ENCODE data around the gene CENPO.

CENPO gene

DNA sequence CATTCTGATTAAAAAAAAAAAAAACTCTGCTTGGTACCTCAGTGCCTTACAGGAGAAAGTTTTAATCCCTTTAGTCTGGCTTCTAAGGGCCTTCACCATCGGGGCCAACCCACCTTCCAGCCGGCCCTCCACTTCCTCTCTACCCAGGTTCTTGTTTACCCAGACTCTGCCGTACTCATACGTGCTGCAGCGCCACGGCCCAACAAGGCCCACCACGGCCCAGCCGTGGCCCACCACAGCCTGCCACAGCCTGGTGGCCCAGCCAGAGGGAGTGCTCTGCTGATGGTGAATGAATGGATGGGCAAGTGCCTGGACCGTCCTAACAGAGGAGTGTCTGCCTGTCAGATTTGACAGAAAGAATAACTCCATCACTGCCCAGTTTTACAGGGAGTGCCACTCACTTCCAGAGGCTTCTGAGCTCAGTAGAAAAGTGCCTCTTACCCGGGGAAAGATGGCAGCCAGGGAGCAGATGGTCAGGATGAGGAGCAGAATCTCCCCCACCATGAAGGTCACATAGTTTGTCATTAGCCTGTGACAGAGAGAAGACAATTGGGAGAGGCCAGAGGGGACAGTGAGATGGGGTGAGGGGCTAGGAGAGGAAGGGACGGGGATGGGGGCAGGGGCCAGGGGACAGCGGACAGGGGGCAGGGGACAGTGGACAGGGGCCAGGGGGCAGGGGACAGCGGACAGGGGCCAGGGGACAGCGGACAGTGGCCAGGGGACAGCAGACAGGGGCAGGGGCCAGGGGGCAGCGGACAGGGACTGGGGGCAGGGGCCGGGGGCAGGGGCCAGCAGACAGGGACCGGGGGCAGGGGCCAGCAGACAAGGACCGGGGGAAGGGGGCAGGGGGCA, 38.2 kb downstream of the CENPO start:
- Histone ChIP-seq H3K4me2 (ENCODE audit: low read length) (no peak overlapping the region), H3K4me1 (peaks cover 15% of the 10 kb centered on the region), H3K9me3 (ENCODE audit: control insufficient read depth, low read length) (no peaks in the 10 kb centered on the region), H3K9ac (no peak overlapping the region), H3K4me3 (ENCODE audit: low read depth, low read length) (no peak overlapping the region), H3K36me3 (ENCODE audit: control insufficient read depth, insufficient read depth, low read length) (no peaks in the 10 kb centered on the region), H3K27me3 (ENCODE audit: control insufficient read depth, insufficient read depth, low read length) (no peaks in the 10 kb centered on the region), H3K27ac (no peak overlapping the region), H3K79me2 (no peaks in the 10 kb centered on the region), H2AFZ (no peak overlapping the region)
- TF ChIP-seq, protein P1, sequence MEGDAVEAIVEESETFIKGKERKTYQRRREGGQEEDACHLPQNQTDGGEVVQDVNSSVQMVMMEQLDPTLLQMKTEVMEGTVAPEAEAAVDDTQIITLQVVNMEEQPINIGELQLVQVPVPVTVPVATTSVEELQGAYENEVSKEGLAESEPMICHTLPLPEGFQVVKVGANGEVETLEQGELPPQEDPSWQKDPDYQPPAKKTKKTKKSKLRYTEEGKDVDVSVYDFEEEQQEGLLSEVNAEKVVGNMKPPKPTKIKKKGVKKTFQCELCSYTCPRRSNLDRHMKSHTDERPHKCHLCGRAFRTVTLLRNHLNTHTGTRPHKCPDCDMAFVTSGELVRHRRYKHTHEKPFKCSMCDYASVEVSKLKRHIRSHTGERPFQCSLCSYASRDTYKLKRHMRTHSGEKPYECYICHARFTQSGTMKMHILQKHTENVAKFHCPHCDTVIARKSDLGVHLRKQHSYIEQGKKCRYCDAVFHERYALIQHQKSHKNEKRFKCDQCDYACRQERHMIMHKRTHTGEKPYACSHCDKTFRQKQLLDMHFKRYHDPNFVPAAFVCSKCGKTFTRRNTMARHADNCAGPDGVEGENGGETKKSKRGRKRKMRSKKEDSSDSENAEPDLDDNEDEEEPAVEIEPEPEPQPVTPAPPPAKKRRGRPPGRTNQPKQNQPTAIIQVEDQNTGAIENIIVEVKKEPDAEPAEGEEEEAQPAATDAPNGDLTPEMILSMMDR (IDR thresholded peaks at IDR 0.05), result no peak

DNA sequence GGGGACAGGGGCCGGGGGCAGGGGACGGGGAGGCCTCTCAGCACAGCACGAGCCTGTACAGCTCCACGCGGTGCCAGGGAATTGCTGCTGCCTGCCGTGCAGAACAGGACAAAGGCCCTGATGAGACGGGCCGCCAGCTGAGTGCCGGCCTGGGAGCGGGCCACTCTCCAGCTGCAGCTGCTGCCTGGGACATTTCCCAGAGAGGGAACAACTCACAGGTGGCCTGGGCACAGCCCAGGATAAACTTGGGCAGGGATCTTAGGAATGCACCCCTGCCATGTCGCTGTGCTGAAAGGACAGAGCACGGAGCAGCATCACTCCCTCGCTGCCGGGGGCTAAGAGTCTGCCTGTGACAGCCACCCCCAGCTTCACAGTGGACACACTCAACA, 38.8 kb downstream of the CENPO start:
- Histone ChIP-seq H3K4me1 (peaks cover 12% of the 10 kb centered on the region), H3K4me3 (ENCODE audit: low read depth, low read length) (no peak overlapping the region), H3K9ac (no peak overlapping the region), H3K4me2 (ENCODE audit: low read length) (no peak overlapping the region), H2AFZ (no peak overlapping the region), H3K27me3 (ENCODE audit: control insufficient read depth, insufficient read depth, low read length) (no peaks in the 10 kb centered on the region), H3K36me3 (ENCODE audit: control insufficient read depth, insufficient read depth, low read length) (no peaks in the 10 kb centered on the region), H3K79me2 (no peaks in the 10 kb centered on the region), H3K9me3 (ENCODE audit: control insufficient read depth, low read length) (no peaks in the 10 kb centered on the region), H3K27ac (no peak overlapping the region)
- TF ChIP-seq, protein P1 (IDR thresholded peaks at IDR 0.05), result no peak

DNA sequence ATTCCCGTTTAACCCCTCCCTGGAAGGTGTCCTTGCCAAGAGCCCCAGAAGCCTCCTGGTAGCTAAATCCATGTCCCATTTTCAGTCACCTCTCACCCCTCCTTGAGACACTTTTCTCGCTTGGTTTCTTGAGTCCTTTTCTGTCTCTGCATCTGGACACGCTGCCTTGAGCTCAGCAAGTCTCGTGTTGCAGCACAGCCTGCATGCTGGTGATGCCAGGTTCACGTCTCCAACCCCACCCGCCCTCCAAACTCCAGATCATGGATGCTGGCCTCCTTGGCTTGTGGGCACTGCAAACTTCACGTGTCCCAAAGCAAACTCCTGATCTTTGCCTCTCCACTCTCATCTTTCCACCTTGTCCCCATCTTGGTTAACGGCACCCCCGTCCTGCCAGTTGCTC, 39.3 kb downstream of the CENPO start:
- peaks cover 7% of the 10 kb centered on the region for H3K4me1 ChIP-seq
- no peaks in the 10 kb centered on the region for H3K9me3 ChIP-seq (ENCODE audit: control insufficient read depth, low read length)
- no peak overlapping the region for H3K4me3 ChIP-seq (ENCODE audit: low read depth, low read length)
- no peaks in the 10 kb centered on the region for H3K27me3 ChIP-seq (ENCODE audit: control insufficient read depth, insufficient read depth, low read length)
- peak overlapping the region; percentile 21 for H2AFZ ChIP-seq
- no peaks in the 10 kb centered on the region for H3K79me2 ChIP-seq
- TF ChIP-seq, protein P1 (IDR thresholded peaks at IDR 0.05), result no peak
- H3K27ac ChIP-seq, result no peak overlapping the region
- H3K4me2 ChIP-seq (ENCODE audit: low read length), result no peak overlapping the region
- H3K9ac ChIP-seq, result no peak overlapping the region
- H3K36me3 ChIP-seq (ENCODE audit: control insufficient read depth, insufficient read depth, low read length), result no peaks in the 10 kb centered on the region

DNA sequence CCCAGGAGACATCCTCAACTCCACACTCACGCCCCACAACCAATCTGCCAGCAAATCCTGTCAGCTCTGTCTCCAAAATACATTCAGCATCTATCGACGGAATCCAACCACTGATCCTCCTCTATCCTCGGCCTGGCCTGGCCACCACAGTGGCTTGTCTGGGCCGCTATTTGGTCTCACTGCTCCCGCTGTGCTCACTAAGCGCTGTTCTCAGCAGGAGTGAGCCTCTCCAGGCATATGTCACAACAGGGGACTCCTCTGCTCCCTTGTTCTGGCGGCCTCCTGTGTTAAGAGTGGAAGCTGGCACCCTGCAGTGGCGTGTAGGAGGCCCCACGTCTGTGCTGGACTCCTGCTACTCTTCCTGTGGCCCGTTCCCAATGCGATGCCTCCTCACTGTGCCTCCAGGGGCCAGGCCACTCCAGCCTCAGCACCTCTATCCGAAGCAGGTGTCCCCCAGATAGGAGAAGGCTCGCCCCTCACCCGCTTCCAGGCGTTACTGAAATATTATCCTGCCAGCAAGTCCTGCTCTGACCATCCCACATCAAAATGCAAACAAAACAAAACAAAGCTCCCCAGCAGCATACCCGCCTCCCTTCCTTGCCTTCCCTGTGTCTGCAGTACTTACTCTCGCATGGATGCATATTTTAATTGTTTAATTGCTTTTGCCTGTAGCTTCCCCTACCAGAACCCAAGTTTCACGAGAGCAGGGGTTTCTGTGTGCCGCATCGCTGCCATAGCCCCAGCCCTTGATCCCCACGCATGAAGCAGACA, 39.9 kb downstream of the CENPO start:
- Histone ChIP-seq H3K4me2 (ENCODE audit: low read length) (no peak overlapping the region), H2AFZ (no peak overlapping the region), H3K27ac (no peak overlapping the region), H3K36me3 (ENCODE audit: control insufficient read depth, insufficient read depth, low read length) (no peaks in the 10 kb centered on the region), H3K9ac (no peak overlapping the region), H3K79me2 (no peaks in the 10 kb centered on the region), H3K27me3 (ENCODE audit: control insufficient read depth, insufficient read depth, low read length) (no peaks in the 10 kb centered on the region), H3K4me3 (ENCODE audit: low read depth, low read length) (no peak overlapping the region), H3K4me1 (peaks cover 7% of the 10 kb centered on the region), H3K9me3 (ENCODE audit: control insufficient read depth, low read length) (no peaks in the 10 kb centered on the region)
- TF ChIP-seq, protein P1 (IDR thresholded peaks at IDR 0.05), result no peak
